ENCODE data around the gene AK3.
"Not testable (repeated sequence)": the region's sequence is repeated elsewhere in the genome, so short reads cannot be mapped to it uniquely, and the experiment has no call there.

DNA sequence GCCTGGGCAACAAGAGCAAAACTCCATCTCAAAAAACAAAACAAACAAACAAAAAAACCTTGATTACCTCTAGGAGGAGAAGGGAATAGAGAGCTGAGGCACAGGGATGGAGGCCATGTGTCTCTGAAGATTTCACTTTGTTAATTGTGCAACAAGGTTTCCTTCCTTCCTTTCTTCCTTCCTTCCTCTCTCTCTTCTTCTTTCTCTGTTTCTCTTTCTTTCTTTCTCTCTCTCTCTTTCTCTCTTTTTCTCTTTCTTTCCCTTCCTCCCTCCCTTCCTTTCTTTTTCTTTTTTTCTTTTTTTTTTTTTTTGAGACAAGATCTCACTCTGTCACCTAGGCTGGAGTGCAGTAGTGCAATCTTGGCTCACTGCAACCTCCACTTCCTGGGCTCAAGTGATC lies 13.5 kb upstream of the AK3 start:
- TF ChIP-seq, protein P1, sequence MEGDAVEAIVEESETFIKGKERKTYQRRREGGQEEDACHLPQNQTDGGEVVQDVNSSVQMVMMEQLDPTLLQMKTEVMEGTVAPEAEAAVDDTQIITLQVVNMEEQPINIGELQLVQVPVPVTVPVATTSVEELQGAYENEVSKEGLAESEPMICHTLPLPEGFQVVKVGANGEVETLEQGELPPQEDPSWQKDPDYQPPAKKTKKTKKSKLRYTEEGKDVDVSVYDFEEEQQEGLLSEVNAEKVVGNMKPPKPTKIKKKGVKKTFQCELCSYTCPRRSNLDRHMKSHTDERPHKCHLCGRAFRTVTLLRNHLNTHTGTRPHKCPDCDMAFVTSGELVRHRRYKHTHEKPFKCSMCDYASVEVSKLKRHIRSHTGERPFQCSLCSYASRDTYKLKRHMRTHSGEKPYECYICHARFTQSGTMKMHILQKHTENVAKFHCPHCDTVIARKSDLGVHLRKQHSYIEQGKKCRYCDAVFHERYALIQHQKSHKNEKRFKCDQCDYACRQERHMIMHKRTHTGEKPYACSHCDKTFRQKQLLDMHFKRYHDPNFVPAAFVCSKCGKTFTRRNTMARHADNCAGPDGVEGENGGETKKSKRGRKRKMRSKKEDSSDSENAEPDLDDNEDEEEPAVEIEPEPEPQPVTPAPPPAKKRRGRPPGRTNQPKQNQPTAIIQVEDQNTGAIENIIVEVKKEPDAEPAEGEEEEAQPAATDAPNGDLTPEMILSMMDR (IDR thresholded peaks at IDR 0.05; ENCODE audit: low read depth, low read length), result not testable (repeated sequence)
- TF ChIP-seq EZH2phosphoT487 (IDR thresholded peaks at IDR 0.05; ENCODE audit: low read depth), result not testable (repeated sequence)
